Stimulated activated CD8-positive, alpha-beta memory T cell treated with anti-CD3 and anti-CD28 coated beads, Interleukin-12 subunit alpha, Interleukin-12 subunit beta, amount 100 ng/mL, for 24 hours (primary cell): ENCODE measurements around the gene TSPAN6.

ENCODE experiments used
- DNase-seq: peaks from one replicate; pipeline ENCODE4 v3.0.0-alpha.2; 2020; ENCODE audit errors: extremely low read depth

Gene TSPAN6

DNA sequence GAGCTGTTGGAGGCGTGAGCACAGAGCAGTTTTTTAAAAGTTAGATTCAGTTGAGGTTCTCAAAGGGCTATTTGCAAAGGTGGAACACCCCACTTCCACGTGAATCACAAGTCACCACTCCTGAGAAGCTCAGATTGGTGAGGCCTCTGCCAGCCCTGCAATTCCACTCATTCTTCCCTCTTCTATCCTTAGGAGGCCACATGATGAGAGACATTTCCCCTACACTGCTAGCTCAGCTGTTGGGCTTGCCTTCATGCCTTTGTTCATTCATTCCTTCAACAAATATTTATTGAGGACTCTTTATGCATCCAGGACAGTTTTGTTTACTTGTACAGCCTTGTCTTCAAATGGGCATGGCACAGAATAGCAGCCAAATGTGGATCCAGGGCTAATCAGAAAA lies 11.1 kb upstream of the TSPAN6 start:
- no peak for DNase-seq

DNA sequence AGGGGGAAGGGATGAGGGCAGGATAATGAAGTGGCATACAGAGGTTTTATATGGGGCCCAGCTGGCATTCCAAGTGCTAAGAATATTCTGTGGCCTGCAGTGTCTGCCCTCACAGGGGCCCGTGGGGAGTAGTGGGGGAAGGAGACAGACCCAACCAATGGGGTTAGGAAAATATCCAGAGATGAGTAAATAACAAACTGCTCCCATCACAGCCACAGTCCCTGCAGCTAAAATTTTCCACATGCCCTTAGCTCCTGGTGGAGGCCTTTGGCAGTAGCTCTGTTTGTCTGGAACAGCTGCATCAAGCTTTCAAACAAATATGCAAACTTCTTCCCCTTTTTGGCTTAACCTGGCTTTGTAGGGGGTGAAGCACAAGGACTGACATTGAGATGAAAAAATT lies 10.5 kb upstream of the TSPAN6 start:
- DNase-seq: no peak

DNA sequence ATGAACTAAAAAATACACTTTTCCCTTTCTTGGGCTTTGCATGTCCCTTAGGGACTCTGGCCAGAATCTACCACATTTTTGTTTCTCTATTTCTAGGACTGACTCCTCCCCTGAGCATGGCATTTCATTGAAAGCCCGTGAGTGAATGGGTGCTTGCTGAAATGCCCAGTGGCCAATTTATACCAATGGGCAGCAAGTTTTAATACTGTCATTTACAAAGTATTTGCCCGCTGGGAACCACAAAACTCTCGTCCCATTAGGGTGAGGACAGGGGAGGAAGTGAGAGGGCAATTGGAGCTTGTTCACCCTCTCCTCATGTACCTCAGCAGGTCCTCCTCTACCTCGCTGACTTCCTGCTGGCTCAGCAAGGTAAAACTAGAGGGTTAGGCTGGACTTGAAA lies 8.5 kb upstream of the TSPAN6 start:
- DNase-seq: no peak

DNA sequence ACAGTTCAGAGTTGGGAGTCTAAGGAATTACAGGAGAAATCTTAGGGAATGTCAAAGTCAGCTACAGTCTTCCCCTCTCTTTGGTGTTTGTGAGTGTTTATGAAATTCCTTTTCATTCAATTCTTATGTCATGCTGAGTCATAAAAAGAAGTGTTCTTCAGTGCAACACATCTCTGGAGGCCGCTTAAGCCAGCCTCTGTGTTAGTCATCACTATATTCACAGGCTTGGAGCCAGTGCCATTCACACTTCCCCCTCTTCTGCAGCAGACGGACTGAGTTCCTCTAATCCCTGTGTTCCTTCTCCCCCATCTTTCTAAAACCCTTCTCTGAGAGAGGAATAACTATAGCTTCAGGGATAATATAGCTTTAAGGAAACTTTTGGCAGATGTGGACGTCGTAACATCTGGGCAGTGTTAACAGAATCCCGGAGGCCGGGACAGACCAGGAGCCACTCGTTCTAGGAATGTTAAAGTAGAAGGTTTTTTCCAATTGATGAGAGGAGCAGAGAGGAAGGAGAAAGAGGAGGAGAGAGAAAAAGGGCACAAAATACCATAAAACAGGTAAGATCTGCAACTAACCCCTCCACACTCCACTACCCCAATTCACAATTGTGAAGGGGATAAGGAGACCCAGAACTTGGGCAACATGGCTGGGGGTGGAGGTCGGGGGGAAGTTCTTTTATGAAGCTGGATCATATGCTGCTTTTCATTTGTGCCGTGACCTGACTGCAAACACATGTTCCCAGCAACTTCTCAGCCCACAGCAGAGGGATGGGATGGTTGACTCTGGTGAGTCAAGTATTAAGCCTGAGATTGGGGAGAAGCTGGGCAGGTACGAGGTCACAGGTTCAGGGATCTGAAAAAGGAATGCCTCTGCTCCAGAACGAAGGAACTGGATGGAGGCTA lies 7.6 kb upstream of the TSPAN6 start, which contains the start of gene SRPX2:
Gene SRPX2, plus strand, starts transcription at position 244 of the 905 bp plus-strand sequence. CDS start 2,124 bp downstream, outside the sequence.
- DNase-seq: no peak

DNA sequence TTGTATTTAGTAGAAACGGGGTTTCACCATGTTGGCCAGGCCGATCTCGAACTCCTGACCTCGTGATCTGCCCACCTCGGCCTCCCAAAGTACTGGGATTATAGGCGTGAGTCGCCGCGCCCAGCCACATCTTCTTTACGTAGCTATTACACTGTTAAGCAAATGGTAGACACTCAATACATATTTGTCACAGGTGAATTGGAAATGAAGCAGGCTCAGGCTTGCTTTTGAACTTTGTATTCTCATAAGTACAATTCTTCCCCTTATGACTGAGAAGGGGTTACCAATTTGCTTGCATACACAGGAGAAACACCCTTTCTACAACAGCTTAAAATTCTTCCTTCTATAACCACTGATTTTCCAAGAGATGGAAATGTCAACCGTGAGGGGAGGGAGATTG lies 6.6 kb upstream of the TSPAN6 start:
- DNase-seq: no peak

DNA sequence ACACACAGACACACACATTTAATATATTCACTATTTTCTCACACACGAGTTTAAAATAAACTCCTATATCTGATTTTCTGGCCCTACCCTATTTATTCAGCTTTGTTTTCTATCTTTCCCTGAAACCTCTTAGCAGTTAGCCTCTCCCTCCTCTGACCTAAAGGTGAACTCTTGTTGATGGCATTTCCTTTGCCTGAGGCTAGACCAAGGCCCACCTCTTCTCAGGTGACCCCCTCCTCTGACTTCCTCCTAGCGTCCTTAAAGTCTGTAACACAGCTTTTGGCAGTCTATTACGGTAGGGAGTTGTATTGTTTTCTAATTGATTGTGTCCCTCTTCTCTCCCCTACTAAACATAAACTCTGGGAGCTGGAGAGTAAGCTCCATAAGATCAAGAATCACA lies 5.7 kb upstream of the TSPAN6 start:
- no peak for DNase-seq

DNA sequence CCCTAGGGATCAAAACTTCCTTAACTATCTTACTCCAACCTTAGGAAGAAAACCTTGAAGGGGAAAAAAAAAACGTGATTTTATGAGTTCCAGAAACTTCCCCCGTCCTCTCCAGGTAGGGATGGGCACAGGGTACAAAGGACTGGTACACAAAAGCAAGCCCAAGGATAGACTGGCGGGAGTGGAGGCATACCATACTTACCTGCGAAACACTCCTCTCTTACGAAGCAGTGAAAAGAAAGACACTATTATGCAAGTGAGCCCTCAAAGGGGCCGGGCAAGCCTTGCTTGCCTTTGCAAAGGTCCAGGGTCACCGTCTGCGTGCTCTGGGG lies 651 bp downstream of the TSPAN6 start:
- DNase-seq: no peak

DNA sequence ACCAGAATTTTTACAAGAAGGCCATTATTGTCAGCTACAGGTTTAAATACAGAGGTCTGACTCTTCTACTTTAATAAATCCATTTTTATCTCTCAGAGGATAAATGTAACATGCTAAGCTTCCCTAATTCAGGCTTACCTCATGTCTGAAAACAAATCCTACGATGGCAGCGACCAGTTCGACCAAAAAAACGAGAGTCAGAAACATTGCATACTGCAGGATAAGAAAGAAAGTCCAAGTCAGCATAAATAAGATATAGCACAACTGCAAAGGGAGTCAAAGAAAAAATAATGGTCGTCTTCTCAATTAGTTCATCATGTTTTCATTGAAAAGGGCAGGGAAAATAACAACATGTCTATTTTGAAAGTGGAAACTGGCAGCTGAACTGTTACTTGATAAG lies 1.6 kb downstream of the TSPAN6 start:
- DNase-seq: no peak

DNA sequence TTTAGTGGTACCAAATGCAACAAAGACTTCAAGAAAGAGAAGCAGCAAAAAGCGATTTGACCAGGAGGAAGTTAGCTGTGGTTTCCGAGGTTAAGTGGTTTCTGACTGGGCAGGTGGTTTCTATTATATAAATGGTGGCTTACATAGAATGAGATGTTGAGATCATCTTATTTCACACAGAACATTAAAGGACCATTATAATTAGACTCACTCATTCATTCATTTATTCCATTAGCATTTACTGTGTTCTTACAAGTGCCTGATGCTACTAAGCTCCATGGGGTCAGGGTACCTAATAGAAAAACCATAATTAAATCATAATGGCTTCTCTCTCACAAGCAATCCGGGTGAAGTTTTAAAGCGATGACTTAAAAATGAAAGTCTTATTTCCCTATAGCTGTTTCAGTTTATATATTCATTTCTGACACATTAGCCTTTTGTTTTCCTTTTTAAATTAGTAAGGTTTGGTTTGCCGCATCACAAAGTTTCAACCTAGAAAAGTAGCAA lies 10.6 kb downstream of the TSPAN6 start:
- no peak for DNase-seq

DNA sequence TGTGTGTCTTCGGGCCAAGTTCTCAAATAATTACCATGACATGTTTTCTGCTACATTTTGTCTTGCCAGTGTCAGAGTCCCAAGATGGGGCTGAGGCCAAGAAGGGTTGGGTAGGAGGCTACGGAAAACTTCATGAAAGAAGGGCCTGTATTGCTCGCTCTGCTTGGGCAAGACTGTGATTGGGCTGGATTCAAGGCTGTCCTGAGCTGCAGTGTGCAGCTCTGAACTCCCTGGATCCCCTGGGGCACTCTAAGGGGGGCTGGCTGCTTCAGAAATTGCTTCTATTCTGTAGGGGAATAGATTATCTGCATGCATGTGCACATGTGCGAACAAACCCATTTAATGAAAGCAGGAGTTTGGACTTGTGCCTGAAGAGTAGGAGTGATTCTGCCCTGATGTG lies 13.6 kb downstream of the TSPAN6 start:
- no peak for DNase-seq

DNA sequence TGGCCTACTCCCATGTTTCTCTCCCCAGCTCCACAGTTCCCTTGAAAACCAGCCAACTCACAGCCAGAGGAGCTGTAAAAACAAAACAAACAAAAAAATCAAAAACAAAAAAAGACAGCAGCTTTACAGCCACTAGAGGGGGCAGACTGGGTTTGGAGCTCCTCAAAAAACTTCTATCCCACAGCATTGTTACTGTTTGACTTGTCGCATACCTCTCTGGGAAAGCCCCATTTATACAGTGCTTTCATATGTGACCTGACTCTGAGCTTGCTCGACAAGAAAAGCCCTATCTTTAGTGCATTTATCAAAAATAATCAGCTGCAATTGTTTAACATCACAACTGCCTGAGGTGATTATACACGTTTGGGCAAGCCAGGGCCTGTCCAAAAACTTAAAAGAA lies 21.6 kb downstream of the TSPAN6 start:
- no peak for DNase-seq

DNA sequence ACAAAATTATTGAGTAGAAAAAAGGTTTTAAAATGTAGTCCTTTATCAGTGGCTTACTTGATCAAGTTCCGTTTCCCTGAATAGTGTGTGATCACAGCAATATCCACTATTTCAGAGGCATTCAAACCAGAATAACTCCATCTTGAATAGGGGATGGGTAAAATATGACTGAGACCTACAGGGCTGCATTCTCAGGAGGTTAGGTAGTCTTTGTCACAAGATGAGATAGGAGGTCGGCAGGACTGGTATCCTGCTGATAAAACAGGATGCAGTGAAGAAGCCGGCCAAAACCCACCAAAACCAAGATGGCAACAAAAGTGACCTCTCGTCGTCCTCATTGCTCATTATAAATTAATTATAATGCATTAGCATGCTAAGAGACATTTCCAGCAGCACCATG lies 24.7 kb downstream of the TSPAN6 start:
- no peak for DNase-seq

DNA sequence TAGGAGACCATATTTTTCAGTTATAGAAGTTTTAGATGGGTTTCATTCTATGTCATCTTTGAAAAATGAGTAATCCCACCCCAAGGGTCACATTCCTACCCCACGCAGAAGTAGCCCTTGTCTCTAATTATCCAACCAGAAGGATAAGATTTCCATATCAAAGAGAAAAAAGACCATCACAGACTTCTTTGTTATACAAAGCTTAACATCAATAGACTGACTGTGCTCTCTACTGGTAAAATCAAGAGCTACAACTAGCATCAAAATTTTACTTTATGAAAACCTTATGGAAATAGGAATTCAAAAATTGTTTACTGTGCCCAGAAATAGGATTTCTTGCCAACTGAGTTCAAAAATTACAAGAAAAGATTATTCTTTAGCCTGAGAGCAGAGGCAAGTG lies 27.0 kb downstream of the TSPAN6 start:
- no peak for DNase-seq

DNA sequence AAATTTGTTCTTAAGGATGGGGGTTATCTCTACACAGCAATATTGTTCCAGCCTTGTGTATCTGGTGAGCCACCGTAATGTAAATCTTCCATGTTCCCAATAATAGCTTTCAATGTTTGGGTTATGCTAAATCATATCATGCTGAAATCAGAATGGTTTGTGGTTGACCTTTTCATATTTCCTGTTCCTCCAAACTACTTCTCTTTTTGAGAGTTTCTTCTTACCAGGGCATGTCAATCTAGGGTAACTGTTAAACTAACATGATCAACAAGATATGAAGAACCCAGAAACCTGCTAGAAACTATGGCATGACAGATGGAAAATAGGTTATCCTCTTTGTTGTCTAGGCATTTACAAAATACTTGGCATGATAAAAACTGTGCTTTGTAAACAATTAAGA lies 29.9 kb downstream of the TSPAN6 start:
- DNase-seq: no peak

DNA sequence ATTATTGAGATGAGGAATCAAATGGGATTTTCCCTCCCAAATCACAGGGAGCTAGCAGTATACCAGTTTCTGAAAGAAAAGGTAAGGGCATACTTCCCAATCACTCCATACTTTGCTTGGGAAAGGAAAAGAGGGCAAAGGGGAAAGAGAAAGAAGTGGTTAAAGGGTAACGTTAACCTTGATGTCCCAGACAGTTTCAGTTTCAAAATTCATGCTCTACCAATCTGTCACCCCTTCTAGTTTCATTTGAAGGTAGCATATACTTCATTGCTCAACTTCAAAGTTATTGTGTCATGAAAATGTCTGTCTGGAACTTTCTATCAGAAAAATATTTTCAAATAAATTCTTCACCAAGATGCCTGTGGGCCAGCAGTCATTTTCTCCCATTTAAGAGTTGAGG lies 35.8 kb downstream of the TSPAN6 start:
- no peak for DNase-seq

DNA sequence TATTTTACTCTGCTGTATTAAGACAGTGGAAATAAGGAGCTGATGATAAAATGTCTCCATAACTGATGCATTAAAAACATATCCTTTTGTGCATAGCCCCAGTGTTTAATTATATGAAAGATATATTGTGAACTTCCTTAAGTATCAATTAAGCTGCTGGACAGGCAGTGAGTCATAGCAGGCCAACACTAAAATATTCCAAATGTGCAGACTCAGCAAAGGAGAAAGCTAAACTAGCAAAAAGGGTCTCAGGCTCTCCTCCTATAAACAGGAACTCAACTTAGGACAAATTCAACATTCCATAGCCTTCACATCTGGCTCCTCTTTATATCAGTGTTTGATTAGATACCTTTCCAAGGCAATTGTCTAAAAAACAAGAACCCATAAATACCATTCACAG lies 36.3 kb downstream of the TSPAN6 start:
- DNase-seq: no peak

DNA sequence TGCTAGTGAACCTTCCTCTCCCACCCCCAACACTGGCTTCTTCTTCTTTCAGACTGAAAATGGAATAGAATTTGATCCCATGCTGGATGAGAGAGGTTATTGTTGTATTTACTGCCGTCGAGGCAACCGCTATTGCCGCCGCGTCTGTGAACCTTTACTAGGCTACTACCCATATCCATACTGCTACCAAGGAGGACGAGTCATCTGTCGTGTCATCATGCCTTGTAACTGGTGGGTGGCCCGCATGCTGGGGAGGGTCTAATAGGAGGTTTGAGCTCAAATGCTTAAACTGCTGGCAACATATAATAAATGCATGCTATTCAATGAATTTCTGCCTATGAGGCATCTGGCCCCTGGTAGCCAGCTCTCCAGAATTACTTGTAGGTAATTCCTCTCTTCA lies 37.1 kb downstream of the TSPAN6 start:
- no peak for DNase-seq

DNA sequence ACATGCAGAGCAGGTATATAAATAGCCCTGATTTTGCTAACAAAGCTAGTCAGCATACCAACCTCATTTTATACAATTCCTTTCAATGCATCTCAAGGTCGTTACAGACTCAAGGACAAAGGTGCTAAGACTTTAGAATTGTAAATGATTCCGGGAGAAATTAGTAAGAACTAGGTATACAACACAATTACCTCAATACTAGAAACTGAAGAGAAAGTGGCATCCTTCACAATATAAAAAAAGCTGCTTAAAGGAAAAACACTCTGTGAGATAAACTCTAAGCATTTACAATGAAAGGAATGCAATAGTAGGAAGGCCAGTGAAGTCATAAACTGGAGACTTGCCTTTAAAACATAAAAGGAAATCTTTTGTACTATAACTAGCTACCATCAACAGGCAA lies 40.0 kb downstream of the TSPAN6 start:
- no peak for DNase-seq

DNA sequence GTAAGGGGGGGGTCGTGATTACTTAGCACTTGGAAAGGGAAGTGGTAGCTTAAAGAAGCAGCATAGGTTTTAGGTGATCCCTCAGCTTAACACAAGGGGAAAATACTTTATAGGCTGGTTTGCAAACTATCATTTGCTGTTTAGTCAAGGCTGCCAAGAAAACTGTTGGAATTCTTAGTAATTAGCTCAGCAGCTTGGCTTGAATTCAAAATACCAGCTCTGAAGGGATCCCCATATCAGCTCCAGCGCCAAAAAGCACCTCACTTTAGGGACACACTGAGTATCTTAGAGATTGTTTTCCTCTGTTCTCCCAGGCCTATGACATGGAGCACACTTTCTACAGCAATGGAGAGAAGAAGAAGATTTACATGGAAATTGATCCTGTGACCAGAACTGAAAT lies 43.0 kb downstream of the TSPAN6 start:
- no peak for DNase-seq

DNA sequence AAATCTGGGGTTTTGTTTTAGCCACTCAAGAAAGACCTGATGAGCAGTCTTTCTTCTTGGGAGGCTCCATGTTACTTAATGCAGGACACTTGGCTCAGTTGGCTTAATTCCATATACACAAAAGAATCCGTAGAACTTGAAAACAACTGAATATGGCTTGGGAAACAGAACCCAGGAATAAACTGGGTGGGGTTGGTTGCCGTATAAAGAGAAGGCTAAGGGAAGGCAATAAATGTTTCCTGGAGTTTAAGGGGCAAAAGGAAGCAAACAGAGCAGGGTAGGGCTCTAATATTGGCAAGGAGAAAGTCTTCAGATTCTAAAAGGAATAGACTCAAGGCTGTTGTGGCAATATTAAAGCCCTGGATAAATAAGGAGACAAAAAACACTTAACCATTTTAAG lies 43.5 kb downstream of the TSPAN6 start:
- DNase-seq: no peak

DNA sequence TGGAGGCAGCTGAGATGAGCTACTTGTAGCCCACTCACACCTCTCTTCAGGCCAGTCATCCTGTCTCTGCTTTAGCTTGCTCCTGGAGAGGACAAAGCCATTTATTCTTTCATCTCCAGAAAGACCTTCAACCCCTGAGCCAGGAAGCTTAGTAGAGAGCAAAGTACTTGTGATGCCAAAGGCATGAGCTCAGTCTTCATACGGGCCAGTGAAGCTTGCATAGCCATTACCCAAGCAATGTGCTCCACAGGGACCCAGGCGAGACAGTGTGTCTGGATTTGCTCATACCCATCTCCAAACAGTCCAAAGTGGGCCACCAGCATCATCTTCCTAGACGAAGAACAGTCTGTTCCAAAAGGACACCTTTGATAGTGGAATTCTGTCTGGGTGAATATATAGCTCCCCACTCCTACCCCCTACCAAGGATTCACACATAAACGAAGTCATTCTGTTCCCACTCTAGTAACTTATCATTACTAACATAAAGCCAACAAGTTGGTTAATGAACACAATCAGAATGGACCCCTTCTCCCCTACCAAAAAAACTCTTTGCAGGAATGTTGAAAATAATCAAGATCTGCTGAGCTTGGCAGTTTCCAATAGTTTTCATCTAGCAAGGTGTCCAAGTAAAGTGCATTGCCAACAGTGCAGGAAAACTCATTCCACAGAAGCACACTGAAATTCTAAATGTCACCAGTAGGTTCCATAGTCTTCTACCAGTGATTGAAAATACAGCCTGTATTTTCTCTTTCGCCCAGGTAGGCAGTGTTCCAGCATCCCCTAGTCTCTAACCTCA lies 45.2 kb downstream of the TSPAN6 start:
- DNase-seq: no peak

DNA sequence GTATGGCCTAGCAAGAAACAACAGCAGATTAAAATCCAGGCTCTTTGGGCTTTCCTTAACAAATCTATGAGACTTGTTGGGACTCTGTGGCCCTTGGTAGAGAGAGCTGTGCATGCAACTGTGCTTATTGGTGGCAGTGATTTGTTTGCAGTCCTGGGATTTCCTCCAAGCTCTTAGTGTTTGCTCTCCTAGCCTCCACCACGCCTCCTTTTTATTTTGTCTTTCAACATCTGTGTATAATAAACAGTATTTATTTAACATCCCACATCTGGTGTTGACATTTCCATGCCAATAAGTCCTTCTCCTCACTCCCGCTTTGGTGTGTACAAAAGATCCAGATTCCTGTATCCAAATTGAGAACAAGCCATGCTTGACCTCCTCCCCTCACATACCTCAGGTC lies 48.7 kb downstream of the TSPAN6 start:
- no peak for DNase-seq

DNA sequence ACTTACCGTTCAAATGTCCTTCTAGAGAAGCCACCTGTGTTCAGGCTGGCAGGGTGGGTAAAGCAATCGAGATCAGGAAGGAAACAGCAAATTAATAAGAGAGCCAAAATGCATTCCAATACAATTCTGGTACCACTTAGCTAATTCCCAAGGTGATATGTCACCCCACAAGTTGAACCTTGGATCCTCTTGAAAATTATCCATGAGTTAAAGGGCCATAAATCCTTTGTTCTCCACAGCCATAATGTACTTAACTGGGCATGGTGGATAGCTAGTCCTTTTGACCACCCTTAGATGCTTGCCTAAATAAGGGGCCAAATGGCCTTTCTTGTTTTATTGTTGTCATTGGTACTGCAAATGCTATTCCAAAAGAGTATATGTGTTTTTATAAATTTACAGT lies 49.9 kb downstream of the TSPAN6 start:
- DNase-seq: no peak
